GM20000 (cell line): ENCODE data around the gene DDIT4L.

ENCODE experiments used
- DNase-seq: peaks from one replicate; pipeline ENCODE4 v3.0.0; 2012; ENCODE audit warnings: low spot score
- CTCF ChIP-seq: IDR thresholded peaks from 2 replicates; pipeline ENCODE4 v1.5.1; 2012; ENCODE audit warnings: mild to moderate bottlenecking, control low read depth; ENCODE audit errors: extremely low read depth, missing control alignments

Gene DDIT4L

GRCh38 chr4:100189820-100190642 lies at the start of gene DDIT4L:
TSS of gene DDIT4L (minus strand) at chr4:100190468. CDS start at chr4:100189983, 485 bp downstream.
- peak; percentile 46 for DNase-seq
- TF ChIP-seq CTCF, result no peak

DNA sequence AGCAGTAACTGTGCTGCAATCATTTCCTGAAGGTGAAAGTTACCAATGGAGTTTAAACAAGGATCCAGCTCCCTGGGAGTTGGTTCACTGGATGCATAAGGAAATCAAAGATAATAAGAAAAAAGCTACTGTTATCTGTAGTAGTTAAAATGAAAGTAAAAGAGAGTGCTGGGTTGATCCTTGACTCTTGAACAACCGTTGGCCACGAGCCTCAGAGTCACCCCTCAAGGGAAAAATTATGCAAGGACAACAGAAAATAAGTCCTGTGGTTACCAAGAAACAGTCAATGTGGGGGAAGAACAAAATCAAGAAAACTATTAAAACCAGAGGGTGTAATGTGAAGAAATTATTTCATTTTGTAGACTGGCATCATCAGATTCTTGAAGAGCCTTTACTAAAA lies 49.7 kb upstream of the DDIT4L start:
- no peak for DNase-seq
- no peak for TF ChIP-seq CTCF

- TF ChIP-seq CTCF, result no peak
- no peak for DNase-seq
These were observed 34.5 kb upstream of the DDIT4L start for GRCh38 chr4:100224721-100225120.

- TF ChIP-seq CTCF, result no peak
- no peak for DNase-seq
These were observed 33.9 kb upstream of the DDIT4L start for GRCh38 chr4:100224160-100224559.

DNA sequence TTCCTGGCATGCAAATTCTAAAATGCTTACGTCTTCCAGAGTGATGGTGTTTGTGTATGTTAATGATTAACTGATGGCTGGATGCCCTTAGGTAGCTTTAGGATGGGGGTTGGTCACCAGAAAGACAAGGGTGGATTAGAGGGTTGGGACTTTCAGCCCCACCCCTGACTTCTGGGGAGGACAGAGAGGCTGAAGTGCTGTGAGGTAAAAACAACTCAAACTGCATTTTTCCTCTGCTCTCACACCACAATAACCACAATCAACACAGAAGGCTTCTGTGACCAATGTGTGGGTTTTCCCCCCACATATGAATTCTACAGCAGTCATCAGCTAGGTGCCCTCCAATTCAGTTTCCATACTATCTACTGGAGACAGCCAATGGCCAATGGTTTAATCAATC lies 18.7 kb upstream of the DDIT4L start:
- DNase-seq, result no peak
- no peak for TF ChIP-seq CTCF

DNA sequence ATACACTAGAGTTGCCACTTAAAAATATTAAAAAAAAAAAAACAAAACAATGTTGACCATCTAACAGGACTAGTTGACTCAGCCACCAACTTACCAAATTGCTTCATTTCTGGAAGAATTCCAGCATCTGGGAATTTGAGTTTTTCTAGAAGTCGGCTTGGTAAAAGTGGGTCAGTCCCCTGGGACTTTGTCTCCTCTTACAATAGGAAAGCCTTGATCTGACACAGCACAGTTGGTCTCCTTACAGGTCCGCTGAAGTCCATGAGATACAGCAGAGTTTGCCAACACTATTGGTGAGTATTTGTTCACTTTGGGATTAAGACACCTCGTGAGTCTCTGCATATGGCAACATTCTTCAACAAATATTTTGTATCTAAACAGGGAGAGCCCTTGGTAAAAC lies 18.2 kb upstream of the DDIT4L start:
- no peak for DNase-seq

GRCh38 chr4:100206850-100207249 lies 16.6 kb upstream of the DDIT4L start:
- DNase-seq, result no peak

More for the DNA sequence above, 18.2 kb upstream of the DDIT4L start:
- no peak for TF ChIP-seq CTCF

More at GRCh38 chr4:100206850-100207249, 16.6 kb upstream of the DDIT4L start:
- TF ChIP-seq CTCF, result no peak
